OCI-LY7 (cell line): Measurements from ENCODE around the gene OR2C1.

Experiments used
- EZH2phosphoT487 ChIP-seq: fragments of 200-600 bp; sonication (generic); IDR thresholded peaks from 2 replicates; pipeline ENCODE4 v1.6.1; 2018; ENCODE audit warnings: low read depth, borderline replicate concordance, mild to moderate bottlenecking, mixed run types, antibody characterized with exemption, low read length, moderate library complexity, mixed read lengths
- TF ChIP-seq, protein P1 (sequence below): fragments of 200-600 bp; sonication (generic); conservative IDR thresholded peaks from 2 replicates; pipeline ENCODE4 v1.5.1; 2014; ENCODE audit warnings: mild to moderate bottlenecking, antibody characterized with exemption, low read length, moderate library complexity, mixed read lengths

DNA sequence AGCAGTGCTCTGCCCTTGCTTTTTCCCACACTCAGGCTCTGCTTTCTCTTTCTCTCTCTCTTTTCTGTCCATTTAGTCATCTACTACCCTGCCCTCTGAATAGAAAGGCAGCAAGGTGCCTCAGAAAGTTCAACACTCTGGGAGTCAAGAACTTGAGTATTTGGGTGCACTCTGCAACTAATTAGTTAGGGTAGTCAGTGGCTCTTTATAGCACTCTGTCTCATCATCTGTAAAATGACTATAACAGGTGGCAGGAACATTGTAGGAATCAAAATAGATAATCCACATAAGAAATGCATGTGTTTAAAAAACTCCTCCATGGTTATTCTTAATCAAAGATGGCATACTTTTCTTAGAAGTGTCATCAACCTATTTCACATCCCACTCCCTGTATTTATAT is 7.2 kb downstream of the OR2C1 start:
- TF ChIP-seq, protein P1, sequence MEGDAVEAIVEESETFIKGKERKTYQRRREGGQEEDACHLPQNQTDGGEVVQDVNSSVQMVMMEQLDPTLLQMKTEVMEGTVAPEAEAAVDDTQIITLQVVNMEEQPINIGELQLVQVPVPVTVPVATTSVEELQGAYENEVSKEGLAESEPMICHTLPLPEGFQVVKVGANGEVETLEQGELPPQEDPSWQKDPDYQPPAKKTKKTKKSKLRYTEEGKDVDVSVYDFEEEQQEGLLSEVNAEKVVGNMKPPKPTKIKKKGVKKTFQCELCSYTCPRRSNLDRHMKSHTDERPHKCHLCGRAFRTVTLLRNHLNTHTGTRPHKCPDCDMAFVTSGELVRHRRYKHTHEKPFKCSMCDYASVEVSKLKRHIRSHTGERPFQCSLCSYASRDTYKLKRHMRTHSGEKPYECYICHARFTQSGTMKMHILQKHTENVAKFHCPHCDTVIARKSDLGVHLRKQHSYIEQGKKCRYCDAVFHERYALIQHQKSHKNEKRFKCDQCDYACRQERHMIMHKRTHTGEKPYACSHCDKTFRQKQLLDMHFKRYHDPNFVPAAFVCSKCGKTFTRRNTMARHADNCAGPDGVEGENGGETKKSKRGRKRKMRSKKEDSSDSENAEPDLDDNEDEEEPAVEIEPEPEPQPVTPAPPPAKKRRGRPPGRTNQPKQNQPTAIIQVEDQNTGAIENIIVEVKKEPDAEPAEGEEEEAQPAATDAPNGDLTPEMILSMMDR: no peak
- no peak for TF ChIP-seq EZH2phosphoT487
